Keratinocyte (primary cell): ENCODE data around the gene CBY2. TPM values are rescaled to one million over a fixed set of nuclear protein-coding genes. Genes with fewer than 3 reads are reported as not detected.

ENCODE experiments used
- DNase-seq: peaks from one replicate; pipeline ENCODE4 v3.0.0-alpha.2; 2011; ENCODE audit warnings: low read depth, missing footprints, low spot score
- FAIRE-seq: peaks from 2 replicates; lab custom pipeline; 2011; peaks lifted over from hg19 to GRCh38; lab: Jason Lieb, UNC
- H2AFZ ChIP-seq: 2 replicates; pipeline ENCODE4 v1.6.0; 2012; ENCODE audit warnings: low read length, control low read depth, inconsistent platforms; ENCODE audit not compliant: control insufficient read depth
- H3K27ac ChIP-seq: 2 replicates; pipeline ENCODE4 v1.5.1; 2011; ENCODE audit warnings: low read length; ENCODE audit not compliant: control insufficient read depth, insufficient read depth
- H3K27me3 ChIP-seq: 3 replicates; pipeline ENCODE4 v1.6.0; 2011; ENCODE audit warnings: low read length; ENCODE audit not compliant: control insufficient read depth, insufficient read depth; ENCODE audit errors: extremely low read depth
- H3K36me3 ChIP-seq, 2 experiments: 2 replicates in 1 of 2; 3 replicates in 1 of 2; pipeline ENCODE4 v1.5.1; 2011; ENCODE audit warnings: low read length in 2 of 2, mild to moderate bottlenecking in 1 of 2; ENCODE audit not compliant: control insufficient read depth in 2 of 2, insufficient read depth in 2 of 2; ENCODE audit errors: extremely low read depth in 1 of 2
- H3K4me1 ChIP-seq: 3 replicates; pipeline ENCODE4 v1.5.1; 2011; ENCODE audit warnings: low read length; ENCODE audit not compliant: control insufficient read depth, insufficient read depth; ENCODE audit errors: extremely low read depth
- H3K4me2 ChIP-seq: 3 replicates; pipeline ENCODE4 v1.6.0; 2011; ENCODE audit warnings: low read depth, low read length; ENCODE audit not compliant: control insufficient read depth, insufficient read depth; ENCODE audit errors: extremely low read depth
- H3K4me3 ChIP-seq, 3 experiments: fragments of 200-600 bp in 1 of 3; sonication (generic) in 1 of 3; 2 replicates in 2 of 3; 3 replicates in 1 of 3; pipeline ENCODE4 v1.5.1; 2011 to 2016; ENCODE audit warnings: low read length in 3 of 3, mild to moderate bottlenecking in 3 of 3, control low read depth in 2 of 3, inconsistent platforms in 1 of 3, low read depth in 1 of 3, mixed read lengths in 1 of 3, mixed run types in 1 of 3, moderate library complexity in 1 of 3; ENCODE audit not compliant: control insufficient read depth in 2 of 3, insufficient read depth in 2 of 3; ENCODE audit errors: extremely low read depth in 1 of 3
- H3K79me2 ChIP-seq: 2 replicates; pipeline ENCODE4 v1.6.0; 2012; ENCODE audit warnings: low read length; ENCODE audit not compliant: control insufficient read depth, insufficient read depth
- H3K9ac ChIP-seq: 3 replicates; pipeline ENCODE4 v1.6.0; 2011; ENCODE audit warnings: low read length; ENCODE audit not compliant: control insufficient read depth, insufficient read depth; ENCODE audit errors: extremely low read depth
- H3K9me1 ChIP-seq: 3 replicates; pipeline ENCODE4 v1.6.0; 2011; ENCODE audit warnings: low read length; ENCODE audit not compliant: control insufficient read depth, insufficient read depth; ENCODE audit errors: extremely low read depth
- H3K9me3 ChIP-seq: 2 replicates; pipeline ENCODE4 v1.5.1; 2012; ENCODE audit warnings: low read depth, low read length; ENCODE audit not compliant: control insufficient read depth
- H4K20me1 ChIP-seq: 3 replicates; pipeline ENCODE4 v1.6.0; 2011; ENCODE audit warnings: low read length; ENCODE audit not compliant: control insufficient read depth, insufficient read depth; ENCODE audit errors: extremely low read depth
- EZH2 ChIP-seq: IDR thresholded peaks from one replicate; pipeline ENCODE4 v1.6.1; 2012; ENCODE audit warnings: inconsistent platforms, mild to moderate bottlenecking, low read length, moderate library complexity
- dilution Hi-C: fragments of 300-500 bp; cut with MboI; formaldehyde crosslinking; loops from one replicate; pipeline ENCODE4 v1.7.0; 2020; ENCODE audit warnings: low sequenced_read_pairs; ENCODE audit not compliant: extremely low pct_ligation_motif_present
- polyA plus RNA-seq, 5 experiments: library from polyadenylated mRNA; depleted of rRNA in 3 of 5; stranded (reverse) in 3 of 5; stranded (forward) in 1 of 5; unstranded in 1 of 5; fragments of >200 nt; gene quantifications; 1 replicate in 1 of 5; 2 replicates in 3 of 5; 3 replicates in 1 of 5; pipeline versions ENCODE4 v1.2.1 to v1.2.3, GENCODE V29; 2011 to 2012; ENCODE audit warnings: missing spikeins in 2 of 5, low read depth in 1 of 5, low replicate concordance in 1 of 5
- TF ChIP-seq, protein P1 (sequence below), 3 experiments: IDR thresholded peaks in 1 of 3; conservative IDR thresholded peaks in 1 of 3; optimal IDR thresholded peaks in 1 of 3; 2 replicates in 2 of 3; 3 replicates in 1 of 3; pipeline versions ENCODE3 to v1.5.1; 2011; ENCODE audit warnings: low read length in 3 of 3, mild to moderate bottlenecking in 3 of 3, moderate library complexity in 2 of 3, control low read depth in 1 of 3, inconsistent platforms in 1 of 3; ENCODE audit not compliant: insufficient read depth in 2 of 3; ENCODE audit errors: extremely low read depth in 1 of 3

The CBY2 gene
- polyA plus RNA-seq, 1 donor (not counting 4 experiments of a cell fraction or from before 2014, with no cell fraction given), result not detected

DNA sequence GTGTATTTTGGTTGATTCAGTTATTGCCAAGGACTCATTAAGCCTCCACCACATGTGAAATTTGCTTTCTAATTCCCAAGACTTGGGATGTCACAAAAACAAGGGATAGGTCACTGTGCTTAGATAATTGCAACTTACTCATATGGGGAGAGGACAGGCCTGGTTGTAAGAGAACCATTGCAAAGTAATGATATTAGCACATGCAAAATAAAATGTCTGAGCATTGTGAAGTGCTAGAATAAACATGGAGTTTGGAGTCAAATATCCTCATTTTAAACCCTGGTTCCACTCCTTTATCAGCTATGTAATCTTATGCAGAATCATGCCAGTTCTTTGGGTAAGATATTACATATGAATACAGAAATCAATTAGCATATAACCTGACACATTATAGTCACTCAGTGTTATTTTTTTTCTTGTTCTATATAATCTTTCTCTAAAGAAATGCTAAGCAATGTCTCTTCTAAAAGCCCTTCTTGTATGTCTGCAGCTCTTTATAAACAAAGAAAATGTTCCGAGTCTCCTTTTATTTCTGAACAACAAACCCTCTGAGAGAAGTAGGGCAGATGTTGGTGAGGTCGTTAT, 5.5 kb downstream of the CBY2 start:
- H4K20me1 ChIP-seq, result no peaks in the 10 kb centered on the region
- dilution Hi-C loops, result no loop called here
- no peaks in the 10 kb centered on the region for H3K36me3 ChIP-seq
- H2AFZ ChIP-seq, result no peak overlapping the region
- peaks cover 4% of the 10 kb centered on the region for H3K27me3 ChIP-seq
- no peaks in the 10 kb centered on the region for H3K9me1 ChIP-seq
- no peaks in the 10 kb centered on the region for H3K79me2 ChIP-seq
- FAIRE-seq (no peak), DNase-seq (no peak)
- no peak overlapping the region for H3K4me3 ChIP-seq
- H3K9ac ChIP-seq, result no peak overlapping the region
- no peaks in the 10 kb centered on the region for H3K4me1 ChIP-seq
- no peak overlapping the region for H3K27ac ChIP-seq
- no peak overlapping the region for H3K4me2 ChIP-seq
- H3K9me3 ChIP-seq, result no peaks in the 10 kb centered on the region
- no peak for TF ChIP-seq EZH2
- TF ChIP-seq, protein P1, sequence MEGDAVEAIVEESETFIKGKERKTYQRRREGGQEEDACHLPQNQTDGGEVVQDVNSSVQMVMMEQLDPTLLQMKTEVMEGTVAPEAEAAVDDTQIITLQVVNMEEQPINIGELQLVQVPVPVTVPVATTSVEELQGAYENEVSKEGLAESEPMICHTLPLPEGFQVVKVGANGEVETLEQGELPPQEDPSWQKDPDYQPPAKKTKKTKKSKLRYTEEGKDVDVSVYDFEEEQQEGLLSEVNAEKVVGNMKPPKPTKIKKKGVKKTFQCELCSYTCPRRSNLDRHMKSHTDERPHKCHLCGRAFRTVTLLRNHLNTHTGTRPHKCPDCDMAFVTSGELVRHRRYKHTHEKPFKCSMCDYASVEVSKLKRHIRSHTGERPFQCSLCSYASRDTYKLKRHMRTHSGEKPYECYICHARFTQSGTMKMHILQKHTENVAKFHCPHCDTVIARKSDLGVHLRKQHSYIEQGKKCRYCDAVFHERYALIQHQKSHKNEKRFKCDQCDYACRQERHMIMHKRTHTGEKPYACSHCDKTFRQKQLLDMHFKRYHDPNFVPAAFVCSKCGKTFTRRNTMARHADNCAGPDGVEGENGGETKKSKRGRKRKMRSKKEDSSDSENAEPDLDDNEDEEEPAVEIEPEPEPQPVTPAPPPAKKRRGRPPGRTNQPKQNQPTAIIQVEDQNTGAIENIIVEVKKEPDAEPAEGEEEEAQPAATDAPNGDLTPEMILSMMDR (optimal IDR thresholded peaks at IDR 0.05 in 1 of 3, IDR thresholded peaks at IDR 0.05 in 1 of 3, conservative IDR thresholded peaks at IDR 0.05 in 1 of 3; ENCODE audit: extremely low read depth in 1 of 3, insufficient read depth in 2 of 3, low read length in 3 of 3), result no peak

DNA sequence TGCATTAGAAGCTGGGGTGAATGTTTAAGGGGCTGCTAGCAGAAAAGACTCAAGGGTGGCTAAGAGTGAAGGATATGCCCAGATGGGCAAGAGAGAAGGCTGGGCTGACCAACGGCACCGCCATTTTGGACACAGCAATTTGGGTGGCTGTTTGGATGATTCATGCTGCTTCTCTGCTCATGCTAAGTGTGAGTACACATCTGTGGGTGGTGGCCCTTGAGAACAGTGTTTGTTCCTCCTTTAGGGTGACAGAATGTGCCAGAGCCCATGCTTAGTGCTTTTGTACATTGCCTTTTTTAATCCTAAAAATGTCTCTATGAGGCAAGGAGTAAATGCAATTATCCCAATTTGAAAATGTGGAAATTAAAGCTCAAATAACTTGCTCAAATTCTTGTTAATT, 9.8 kb downstream of the CBY2 start:
- dilution Hi-C loops, result no loop called here

More for the DNA sequence above, 9.8 kb downstream of the CBY2 start:
- FAIRE-seq (no peak), DNase-seq (no peak)
- Histone ChIP-seq H3K4me2 (no peak overlapping the region), H3K27ac (no peak overlapping the region), H3K36me3 (no peaks in the 10 kb centered on the region), H2AFZ (no peak overlapping the region), H3K9ac (no peak overlapping the region), H4K20me1 (no peaks in the 10 kb centered on the region), H3K27me3 (peaks cover 9% of the 10 kb centered on the region), H3K9me1 (no peaks in the 10 kb centered on the region), H3K79me2 (no peaks in the 10 kb centered on the region), H3K4me3 (no peak overlapping the region), H3K4me1 (no peaks in the 10 kb centered on the region), H3K9me3 (no peaks in the 10 kb centered on the region)
- TF ChIP-seq, protein P1 (optimal IDR thresholded peaks at IDR 0.05 in 1 of 3, IDR thresholded peaks at IDR 0.05 in 1 of 3, conservative IDR thresholded peaks at IDR 0.05 in 1 of 3; ENCODE audit: extremely low read depth in 1 of 3, insufficient read depth in 2 of 3, low read length in 3 of 3), result no peak
- no peak for TF ChIP-seq EZH2
